ENCODE data around the gene PHC2.

DNA sequence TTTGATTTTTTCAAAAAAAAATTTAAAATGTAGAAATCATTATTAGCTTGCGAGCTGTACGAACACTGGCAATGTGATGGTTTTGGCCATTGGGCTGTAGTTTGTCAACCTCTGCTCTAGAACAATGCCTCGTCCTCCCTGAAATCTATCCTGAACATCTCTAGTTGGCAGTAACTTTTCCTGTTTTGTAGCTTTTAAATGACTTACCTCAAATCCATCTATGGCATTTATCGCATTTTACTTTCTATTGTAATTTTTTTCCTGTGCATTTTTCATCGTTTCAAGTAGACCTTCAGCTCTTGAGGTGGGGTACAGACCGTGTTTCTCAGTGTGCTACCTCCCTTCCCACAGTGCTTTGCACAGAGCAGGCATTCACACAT, 79.6 kb downstream of the PHC2 start:
- TF ChIP-seq CTCF (IDR thresholded peaks at IDR 0.05; ENCODE audit: poor library complexity) (no peak), EZH2phosphoT487 (IDR thresholded peaks at IDR 0.05; ENCODE audit: low read depth, severe bottlenecking, unreplicated experiment) (no peak)
